ENCODE measurements around the gene HMGB1. TPM values are rescaled to one million over a fixed set of nuclear protein-coding genes. Genes with fewer than 3 reads are reported as not detected.

HMGB1 gene
- total and polyA plus RNA-seq, 2 donors: 593 to 1,017 TPM

GRCh38 chr13:30496147-30496546, 30.4 kb upstream of the HMGB1 start:
- no peaks in the 10 kb centered on the region for H3K9me3 ChIP-seq (ENCODE audit: control insufficient read depth in 2 of 2, insufficient read depth in 1 of 2, low read length in 1 of 2)
- 82% methylated on average over 2 of the region's 2 CpGs for WGBS
- H3K4me1 ChIP-seq (ENCODE audit: control insufficient read depth in 2 of 2, insufficient read depth in 2 of 2, low read length in 2 of 2): peaks cover 6 to 17% of the 10 kb centered on the region in 2 donors

GRCh38 chr13:30495746-30496145, 30.0 kb upstream of the HMGB1 start:
- Histone ChIP-seq H3K27me3 (ENCODE audit: control insufficient read depth in 2 of 2, insufficient read depth in 1 of 2, low read length in 1 of 2) (no peaks in the 10 kb centered on the region), H3K36me3 (ENCODE audit: control insufficient read depth in 2 of 2, insufficient read depth in 2 of 2, low read length in 1 of 2) (no peaks in the 10 kb centered on the region), H3K27ac (ENCODE audit: low read depth in 1 of 2, low read length in 1 of 2) (no peak overlapping the region), H3K4me1 (ENCODE audit: control insufficient read depth in 2 of 2, insufficient read depth in 2 of 2, low read length in 2 of 2) (peaks cover 6 to 17% of the 10 kb centered on the region in 2 donors), H3K9me3 (ENCODE audit: control insufficient read depth in 2 of 2, insufficient read depth in 1 of 2, low read length in 1 of 2) (no peaks in the 10 kb centered on the region), H3K4me3 (ENCODE audit: low read length in 2 of 2) (no peak overlapping the region)
- no peak for DNase-seq (ENCODE audit: low read depth in 6 of 9, low spot score in 9 of 9)
- 74% methylated on average over 2 of the region's 2 CpGs for WGBS

More at GRCh38 chr13:30496147-30496546, 30.4 kb upstream of the HMGB1 start:
- Histone ChIP-seq H3K4me3 (ENCODE audit: low read length in 2 of 2) (no peak overlapping the region), H3K36me3 (ENCODE audit: control insufficient read depth in 2 of 2, insufficient read depth in 2 of 2, low read length in 1 of 2) (no peaks in the 10 kb centered on the region), H3K27ac (ENCODE audit: low read depth in 1 of 2, low read length in 1 of 2) (peak overlapping the region in 1 of 2 donors; percentile 18), H3K27me3 (ENCODE audit: control insufficient read depth in 2 of 2, insufficient read depth in 1 of 2, low read length in 1 of 2) (no peaks in the 10 kb centered on the region)
- DNase-seq (ENCODE audit: low read depth in 6 of 9, low spot score in 9 of 9): peak in 2 of 9 donors; percentile 10 to 34

- H3K27me3 ChIP-seq (ENCODE audit: control insufficient read depth in 2 of 2, insufficient read depth in 1 of 2, low read length in 1 of 2): no peaks in the 10 kb centered on the region
- WGBS: 81% methylated on average over 4 of the region's 4 CpGs
These were observed 28.1 kb upstream of the HMGB1 start for GRCh38 chr13:30493658-30494381.

GRCh38 chr13:30487075-30487470, 21.3 kb upstream of the HMGB1 start:
- Histone ChIP-seq H3K4me3 (ENCODE audit: low read length in 2 of 2) (no peak overlapping the region), H3K27me3 (ENCODE audit: control insufficient read depth in 2 of 2, insufficient read depth in 1 of 2, low read length in 1 of 2) (no peaks in the 10 kb centered on the region), H3K9me3 (ENCODE audit: control insufficient read depth in 2 of 2, insufficient read depth in 1 of 2, low read length in 1 of 2) (no peaks in the 10 kb centered on the region), H3K36me3 (ENCODE audit: control insufficient read depth in 2 of 2, insufficient read depth in 2 of 2, low read length in 1 of 2) (no peaks in the 10 kb centered on the region), H3K4me1 (ENCODE audit: control insufficient read depth in 2 of 2, insufficient read depth in 2 of 2, low read length in 2 of 2) (no peaks in the 10 kb centered on the region), H3K27ac (ENCODE audit: low read depth in 1 of 2, low read length in 1 of 2) (no peak overlapping the region)
- WGBS: over 99% methylated on average over 3 of the region's 3 CpGs
- no peak for DNase-seq (ENCODE audit: low read depth in 6 of 9, low spot score in 9 of 9)

More at GRCh38 chr13:30493658-30494381, 28.1 kb upstream of the HMGB1 start:
- no peaks in the 10 kb centered on the region for H3K9me3 ChIP-seq (ENCODE audit: control insufficient read depth in 2 of 2, insufficient read depth in 1 of 2, low read length in 1 of 2)
- H3K27ac ChIP-seq (ENCODE audit: low read depth in 1 of 2, low read length in 1 of 2): no peak overlapping the region
- DNase-seq (ENCODE audit: low read depth in 6 of 9, low spot score in 9 of 9): peak in 4 of 9 donors; percentile 37 to 63 (median 46)
- H3K36me3 ChIP-seq (ENCODE audit: control insufficient read depth in 2 of 2, insufficient read depth in 2 of 2, low read length in 1 of 2): no peaks in the 10 kb centered on the region
- peaks cover 6 to 17% of the 10 kb centered on the region in 2 donors for H3K4me1 ChIP-seq (ENCODE audit: control insufficient read depth in 2 of 2, insufficient read depth in 2 of 2, low read length in 2 of 2)
- H3K4me3 ChIP-seq (ENCODE audit: low read length in 2 of 2): no peak overlapping the region

- DNase-seq (ENCODE audit: low read depth in 6 of 9, low spot score in 9 of 9): no peak
- Histone ChIP-seq H3K4me1 (ENCODE audit: control insufficient read depth in 2 of 2, insufficient read depth in 2 of 2, low read length in 2 of 2) (no peaks in the 10 kb centered on the region), H3K27me3 (ENCODE audit: control insufficient read depth in 2 of 2, insufficient read depth in 1 of 2, low read length in 1 of 2) (no peaks in the 10 kb centered on the region), H3K27ac (ENCODE audit: low read depth in 1 of 2, low read length in 1 of 2) (no peak overlapping the region), H3K9me3 (ENCODE audit: control insufficient read depth in 2 of 2, insufficient read depth in 1 of 2, low read length in 1 of 2) (no peaks in the 10 kb centered on the region), H3K4me3 (ENCODE audit: low read length in 2 of 2) (no peak overlapping the region), H3K36me3 (ENCODE audit: control insufficient read depth in 2 of 2, insufficient read depth in 2 of 2, low read length in 1 of 2) (no peaks in the 10 kb centered on the region)
- WGBS: 96% methylated on average over 11 of the region's 11 CpGs
These were observed 20.7 kb upstream of the HMGB1 start for GRCh38 chr13:30486230-30487074.

- H3K27me3 ChIP-seq (ENCODE audit: control insufficient read depth in 2 of 2, insufficient read depth in 1 of 2, low read length in 1 of 2): no peaks in the 10 kb centered on the region
- no peak overlapping the region for H3K4me3 ChIP-seq (ENCODE audit: low read length in 2 of 2)
- no peaks in the 10 kb centered on the region for H3K9me3 ChIP-seq (ENCODE audit: control insufficient read depth in 2 of 2, insufficient read depth in 1 of 2, low read length in 1 of 2)
- WGBS: 99% methylated on average over 8 of the region's 8 CpGs
- H3K4me1 ChIP-seq (ENCODE audit: control insufficient read depth in 2 of 2, insufficient read depth in 2 of 2, low read length in 2 of 2): no peaks in the 10 kb centered on the region
- no peak overlapping the region for H3K27ac ChIP-seq (ENCODE audit: low read depth in 1 of 2, low read length in 1 of 2)
- DNase-seq (ENCODE audit: low read depth in 6 of 9, low spot score in 9 of 9): no peak
- H3K36me3 ChIP-seq (ENCODE audit: control insufficient read depth in 2 of 2, insufficient read depth in 2 of 2, low read length in 1 of 2): no peaks in the 10 kb centered on the region
These were observed 15.6 kb upstream of the HMGB1 start for GRCh38 chr13:30481241-30481760.

GRCh38 chr13:30480292-30480950, 14.7 kb upstream of the HMGB1 start:
- no peak for DNase-seq (ENCODE audit: low read depth in 6 of 9, low spot score in 9 of 9)
- Histone ChIP-seq H3K27ac (ENCODE audit: low read depth in 1 of 2, low read length in 1 of 2) (no peak overlapping the region), H3K27me3 (ENCODE audit: control insufficient read depth in 2 of 2, insufficient read depth in 1 of 2, low read length in 1 of 2) (no peaks in the 10 kb centered on the region), H3K9me3 (ENCODE audit: control insufficient read depth in 2 of 2, insufficient read depth in 1 of 2, low read length in 1 of 2) (no peaks in the 10 kb centered on the region), H3K4me1 (ENCODE audit: control insufficient read depth in 2 of 2, insufficient read depth in 2 of 2, low read length in 2 of 2) (no peaks in the 10 kb centered on the region), H3K4me3 (ENCODE audit: low read length in 2 of 2) (no peak overlapping the region), H3K36me3 (ENCODE audit: control insufficient read depth in 2 of 2, insufficient read depth in 2 of 2, low read length in 1 of 2) (no peaks in the 10 kb centered on the region)
- WGBS: 97% methylated on average over 6 of the region's 6 CpGs

- no peaks in the 10 kb centered on the region for H3K27me3 ChIP-seq (ENCODE audit: control insufficient read depth in 2 of 2, insufficient read depth in 1 of 2, low read length in 1 of 2)
- no peak overlapping the region for H3K27ac ChIP-seq (ENCODE audit: low read depth in 1 of 2, low read length in 1 of 2)
- H3K36me3 ChIP-seq (ENCODE audit: control insufficient read depth in 2 of 2, insufficient read depth in 2 of 2, low read length in 1 of 2): no peaks in the 10 kb centered on the region
- 99% methylated on average over 1 of the region's 1 CpG for WGBS
- H3K4me1 ChIP-seq (ENCODE audit: control insufficient read depth in 2 of 2, insufficient read depth in 2 of 2, low read length in 2 of 2): no peaks in the 10 kb centered on the region
- no peaks in the 10 kb centered on the region for H3K9me3 ChIP-seq (ENCODE audit: control insufficient read depth in 2 of 2, insufficient read depth in 1 of 2, low read length in 1 of 2)
- no peak overlapping the region for H3K4me3 ChIP-seq (ENCODE audit: low read length in 2 of 2)
- no peak for DNase-seq (ENCODE audit: low read depth in 6 of 9, low spot score in 9 of 9)
These were observed 14.1 kb upstream of the HMGB1 start for GRCh38 chr13:30479883-30480219.

Data from thymus (tissue), 11 donors.